Activated CD4-positive, CD25-positive, alpha-beta regulatory T cell (primary cell): ENCODE data around the gene SLIT1.

Source experiments
- DNase-seq, 4 experiments: peaks; one replicate each; lab custom pipeline; 2025; lab: John Stamatoyannopoulos, UW

SLIT1 gene

DNA sequence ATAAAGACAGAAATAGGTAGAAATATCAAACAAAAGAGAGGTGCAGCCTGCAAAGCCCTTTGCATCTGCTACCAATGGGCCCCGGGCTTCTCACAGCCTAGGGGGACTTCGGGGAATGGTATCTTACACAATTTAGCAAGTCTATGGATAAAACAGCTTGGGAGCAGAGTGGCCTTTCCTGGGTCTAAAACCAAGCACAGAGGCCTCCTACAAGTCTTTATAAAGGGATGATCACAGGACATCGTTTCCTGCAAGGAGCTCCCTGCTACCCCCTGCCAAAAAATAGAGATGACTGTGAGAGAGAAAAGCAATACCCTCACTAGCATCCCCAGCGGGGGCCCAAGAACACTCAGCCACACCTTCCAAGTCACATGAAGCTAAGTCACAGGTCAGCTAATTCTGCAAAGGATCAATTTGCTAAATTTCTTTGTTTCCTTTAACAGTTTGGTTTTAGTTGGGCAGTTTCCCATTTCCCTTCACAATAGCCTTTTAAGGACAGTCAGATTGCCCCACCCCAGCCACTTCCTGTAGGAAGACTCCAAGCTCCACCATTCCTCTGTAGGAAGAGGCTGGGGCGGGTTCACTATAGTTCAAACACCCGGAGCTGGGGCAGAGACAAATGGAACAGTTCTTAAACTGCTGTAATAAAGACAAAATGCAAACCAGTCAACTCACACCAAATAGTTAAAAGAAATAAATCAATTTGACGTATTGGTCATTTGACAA lies 105.5 kb downstream of the SLIT1 start:
- no peak for DNase-seq

DNA sequence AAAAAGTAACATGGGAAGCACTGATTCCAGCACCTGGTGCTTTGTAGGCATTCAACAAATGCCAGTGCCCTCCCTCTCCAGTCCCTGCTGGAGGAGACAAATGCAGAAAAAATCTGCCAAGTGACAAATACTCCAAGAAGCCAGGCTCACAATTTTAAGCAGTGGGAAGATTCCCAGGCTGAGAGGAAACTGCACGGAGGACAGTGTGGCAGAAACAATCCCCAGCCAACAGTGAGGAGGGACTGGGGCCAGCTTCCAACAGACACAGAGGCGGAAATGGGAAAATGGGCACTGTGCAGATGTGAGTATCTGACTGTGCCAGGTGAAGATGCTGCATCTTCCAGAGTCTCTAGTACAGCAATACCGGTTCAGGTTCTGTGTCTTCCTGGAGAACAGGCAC lies 106.3 kb downstream of the SLIT1 start:
- no peak for DNase-seq

DNA sequence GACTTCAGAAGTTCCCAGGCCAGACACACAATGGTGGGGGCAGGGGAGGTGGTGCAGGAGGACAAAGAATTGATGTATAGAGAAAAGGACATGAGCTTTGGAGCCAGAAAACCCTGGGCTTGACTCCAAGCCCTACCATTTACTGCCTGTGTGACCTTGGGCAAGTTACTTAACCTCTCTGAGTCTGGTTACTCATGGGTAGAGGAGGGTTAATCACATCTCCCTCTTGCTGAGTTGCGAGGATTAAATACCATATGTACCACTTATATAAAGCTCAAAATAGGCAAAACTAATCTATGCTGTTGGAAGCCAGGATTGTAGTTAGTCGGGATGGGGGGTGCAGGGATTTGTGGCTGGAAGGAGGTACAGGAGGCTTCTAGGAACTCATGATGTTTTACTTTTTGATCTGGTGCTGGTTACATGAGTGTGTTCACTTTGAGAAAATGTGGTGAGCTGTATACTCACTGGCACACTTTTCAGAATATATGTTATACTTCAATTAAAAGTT lies 106.8 kb downstream of the SLIT1 start:
- no peak for DNase-seq

DNA sequence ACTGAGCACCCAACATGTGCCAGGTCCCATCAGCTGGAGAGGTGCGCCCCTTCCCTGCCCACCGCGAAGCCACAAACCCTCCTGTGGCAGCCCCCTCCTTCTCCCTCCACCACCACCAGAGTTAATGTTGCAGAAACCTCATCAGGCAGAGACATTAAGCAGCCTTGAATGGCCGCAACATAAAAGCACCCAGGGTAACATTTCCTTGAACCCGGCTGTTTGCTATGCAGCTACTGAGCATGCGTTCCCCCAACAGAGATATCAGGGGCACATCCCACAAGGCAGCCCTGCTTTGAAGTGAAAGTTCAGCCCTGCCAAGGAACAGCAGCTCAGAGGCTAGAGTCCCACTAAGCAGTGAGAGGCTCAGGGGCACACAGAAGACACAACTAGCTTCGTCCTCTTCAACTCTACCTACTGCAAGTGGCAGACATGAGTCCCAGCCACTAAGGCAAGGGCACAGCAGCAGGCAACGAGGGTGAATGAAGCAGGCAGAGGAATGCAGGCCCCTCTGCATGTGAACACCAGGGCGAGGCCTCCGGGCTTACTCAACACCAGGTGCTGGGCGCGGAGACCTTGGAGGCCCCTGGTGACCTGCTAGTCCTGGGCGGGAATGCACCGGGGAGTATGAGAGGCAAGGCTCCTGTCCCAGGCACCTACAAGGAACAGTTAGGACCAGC lies 107.4 kb downstream of the SLIT1 start:
- DNase-seq: no peak

DNA sequence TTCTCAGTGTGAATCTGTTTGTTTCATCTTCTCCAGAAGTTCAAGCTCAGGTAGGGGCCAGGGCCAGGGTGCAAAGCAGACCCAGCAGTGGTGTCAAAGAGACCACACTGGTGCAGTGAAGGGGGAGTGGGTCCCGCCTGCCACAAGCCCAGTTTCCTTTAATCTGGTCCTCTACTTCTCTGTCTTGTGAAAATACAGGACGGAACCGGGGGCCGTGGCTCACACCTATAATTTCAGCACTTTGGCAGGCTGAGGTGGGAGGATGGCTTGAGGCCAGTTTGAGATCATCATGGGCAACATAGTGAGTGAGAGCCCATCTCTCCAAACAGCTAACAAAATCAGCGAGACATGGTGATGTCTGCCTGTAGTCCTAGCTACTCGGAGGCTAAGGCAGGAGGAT lies 109.0 kb downstream of the SLIT1 start:
- DNase-seq: no peak

DNA sequence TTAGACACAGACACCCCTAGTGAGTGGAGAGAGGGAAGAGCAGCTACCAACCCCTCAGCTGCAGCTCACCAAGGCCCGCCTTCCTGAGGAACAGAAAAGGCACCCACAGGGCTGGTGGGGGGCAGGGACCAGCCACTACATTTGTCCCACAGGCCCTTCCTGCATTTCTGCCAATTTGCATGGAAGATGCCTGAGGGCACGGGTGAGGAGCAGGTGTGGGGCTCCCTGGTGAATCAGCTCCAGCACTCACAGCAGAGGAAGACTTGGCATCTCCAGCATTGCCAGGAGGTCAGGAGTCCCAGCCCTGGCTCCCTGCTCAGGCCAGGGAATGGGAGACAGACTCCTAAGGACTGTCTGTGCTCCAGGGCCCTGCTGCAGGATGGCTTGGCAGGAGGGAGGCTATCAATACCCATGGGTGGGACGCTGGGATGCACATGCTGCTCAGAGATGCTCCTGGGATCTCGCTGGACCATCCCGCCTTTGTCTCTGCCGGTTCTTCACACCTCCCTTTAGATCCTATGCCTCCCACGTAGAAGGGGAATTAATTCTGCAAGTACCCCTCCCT lies 109.7 kb downstream of the SLIT1 start:
- no peak for DNase-seq

DNA sequence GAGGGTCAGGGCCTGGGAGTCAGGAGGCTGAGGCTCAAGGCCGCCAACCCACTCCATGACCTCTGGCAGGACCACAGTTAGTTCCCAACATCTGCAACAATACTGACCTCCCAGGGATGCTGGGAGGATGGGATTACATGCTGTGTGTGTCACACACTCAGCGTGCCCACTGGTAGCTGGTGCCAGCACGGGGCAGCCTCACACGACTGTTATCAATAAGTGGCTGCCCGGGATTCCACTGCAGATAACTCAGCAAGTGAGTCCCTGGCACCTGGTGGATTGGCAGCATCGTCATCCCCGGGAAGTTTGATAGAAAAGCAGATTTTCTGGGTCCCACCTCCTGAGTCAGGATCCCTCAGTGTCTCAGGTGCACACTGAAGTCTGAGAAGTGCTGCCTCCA lies 110.3 kb downstream of the SLIT1 start:
- DNase-seq: no peak

DNA sequence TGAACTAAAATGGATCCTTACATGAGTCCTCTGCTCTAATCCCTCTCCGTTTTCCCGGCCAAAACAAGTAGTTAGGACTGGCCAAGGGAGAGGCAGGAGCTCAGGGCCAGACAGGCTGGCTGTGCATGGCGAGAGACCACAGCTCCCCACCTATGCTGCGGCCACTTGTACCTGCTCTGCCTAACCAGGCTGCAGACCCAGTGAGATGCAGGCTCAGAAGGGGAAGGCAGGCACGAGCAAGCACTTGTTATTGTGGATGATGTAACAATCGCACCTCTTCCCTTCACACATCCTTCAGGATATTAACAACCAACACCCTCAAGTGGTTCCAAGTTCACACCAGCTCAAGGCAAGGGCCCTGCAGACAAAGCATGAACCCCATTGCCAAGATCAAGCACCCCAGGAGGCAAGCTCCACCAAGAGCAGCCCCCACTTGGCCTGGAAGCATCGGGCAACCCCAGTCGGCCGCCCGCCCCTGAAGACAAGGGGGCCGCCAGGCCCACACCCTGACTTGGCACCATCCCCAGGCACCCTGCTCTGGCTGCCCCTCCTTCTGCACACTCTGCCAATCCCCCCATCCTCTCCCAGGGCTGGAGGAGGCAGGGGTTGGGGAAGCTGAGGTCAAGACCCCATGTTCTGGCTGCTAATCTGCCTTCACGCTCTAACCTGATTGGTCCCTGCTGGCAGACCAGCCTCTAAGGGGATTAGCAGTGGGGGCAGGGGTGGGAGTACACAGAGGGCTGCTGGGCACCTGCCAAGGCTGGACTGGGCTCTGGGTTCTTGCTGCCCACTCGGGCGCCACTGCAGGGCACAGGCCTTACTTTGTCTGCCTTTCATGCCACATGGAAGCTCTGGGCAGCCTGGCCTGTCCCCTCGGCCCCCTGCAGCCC lies 111.3 kb downstream of the SLIT1 start:
- no peak for DNase-seq

DNA sequence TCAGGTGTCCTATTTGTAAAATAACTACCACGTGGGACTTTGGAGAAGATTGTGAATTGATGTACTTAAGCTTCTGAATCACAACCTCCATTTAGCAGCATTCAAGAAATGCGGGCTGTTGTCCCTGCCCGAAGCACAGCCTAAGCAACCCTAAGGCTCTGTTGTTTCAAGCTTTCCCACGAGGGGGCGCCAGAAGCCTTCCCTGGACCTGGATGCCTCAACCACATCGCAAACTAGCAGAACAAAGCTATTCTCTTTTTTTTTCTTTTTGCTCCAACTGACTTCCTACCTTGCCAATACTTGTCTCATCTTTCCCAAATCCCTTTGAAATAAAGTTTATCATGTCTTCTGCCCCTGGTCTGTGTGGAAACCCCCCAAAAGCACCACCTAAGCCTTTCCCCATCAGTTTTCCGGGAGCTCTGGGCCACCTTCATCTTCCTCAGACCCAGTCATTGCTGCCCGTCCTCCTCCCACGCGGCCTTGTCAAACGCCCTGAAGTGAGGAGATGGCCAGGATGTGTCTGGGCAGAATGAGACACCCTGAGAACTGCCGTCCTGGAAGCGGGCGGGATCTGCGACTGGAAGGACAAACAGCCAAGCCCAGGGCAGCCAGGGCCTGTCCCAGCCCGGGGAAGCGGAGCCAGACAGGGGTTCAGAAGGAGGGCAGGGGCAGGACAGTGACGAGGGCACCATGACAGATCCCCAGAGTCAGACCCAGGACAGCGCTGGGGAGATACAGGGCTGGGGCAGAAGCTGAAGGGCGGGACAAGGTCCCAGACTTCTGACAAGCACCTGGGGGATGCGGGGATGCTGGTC lies 112.7 kb downstream of the SLIT1 start:
- peak; percentile 41 to 68 (median 54) for DNase-seq

DNA sequence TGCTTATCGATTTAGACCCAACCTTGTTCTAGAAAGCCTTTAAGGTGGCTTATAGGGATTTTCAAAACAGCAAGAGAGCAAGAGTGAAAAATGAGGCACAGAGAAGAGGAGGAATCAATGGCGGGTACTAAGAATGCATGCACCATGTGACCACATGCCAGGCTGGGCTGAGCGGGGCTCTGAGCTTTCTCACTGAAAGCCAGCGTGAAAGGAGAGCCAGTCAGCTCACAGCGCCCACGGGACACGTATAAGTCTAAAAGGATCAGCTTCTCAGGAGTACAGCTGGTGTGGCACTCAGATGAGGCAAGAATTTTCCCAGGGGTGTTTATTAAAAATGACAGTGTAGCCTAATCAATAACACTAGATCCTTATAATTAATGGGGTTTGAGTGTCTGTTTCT lies 114.3 kb downstream of the SLIT1 start:
- DNase-seq: no peak

DNA sequence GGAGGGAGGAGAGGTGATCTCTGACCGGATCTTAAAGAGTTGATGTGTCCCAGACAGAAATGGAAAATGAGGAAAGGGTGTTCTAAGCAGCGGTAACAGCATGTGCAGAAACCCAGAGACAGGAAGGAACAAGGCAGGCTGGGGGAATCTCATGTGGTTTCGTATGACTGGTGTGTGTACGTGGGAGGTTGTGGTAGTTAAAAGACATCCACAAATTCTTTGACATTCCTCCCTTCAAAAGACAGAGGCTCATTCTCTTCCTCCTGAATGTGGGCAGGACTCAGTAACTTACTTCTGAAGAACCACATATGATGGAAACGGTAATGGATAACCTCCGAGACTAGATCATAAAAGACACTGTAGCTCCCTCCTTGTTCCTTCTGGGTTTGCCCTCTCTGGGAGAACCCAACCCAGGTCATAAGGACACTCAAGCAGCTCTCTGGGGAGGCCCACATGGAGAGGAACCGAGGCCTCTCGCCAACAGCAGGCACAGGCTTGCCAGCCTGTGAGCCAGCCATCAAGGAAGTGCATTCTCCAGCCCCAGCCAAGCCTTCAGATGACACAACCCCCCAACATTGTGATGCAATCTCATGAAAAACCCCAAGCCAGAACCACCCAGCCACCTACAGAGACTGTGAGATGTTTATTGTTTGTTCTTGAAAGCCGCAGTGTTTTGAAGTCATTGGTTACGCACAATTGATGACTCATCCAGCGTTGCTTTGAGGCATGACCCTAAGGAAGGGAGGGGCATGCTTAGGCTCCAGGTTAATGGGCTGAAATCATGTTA lies 116.0 kb downstream of the SLIT1 start:
- DNase-seq: no peak

DNA sequence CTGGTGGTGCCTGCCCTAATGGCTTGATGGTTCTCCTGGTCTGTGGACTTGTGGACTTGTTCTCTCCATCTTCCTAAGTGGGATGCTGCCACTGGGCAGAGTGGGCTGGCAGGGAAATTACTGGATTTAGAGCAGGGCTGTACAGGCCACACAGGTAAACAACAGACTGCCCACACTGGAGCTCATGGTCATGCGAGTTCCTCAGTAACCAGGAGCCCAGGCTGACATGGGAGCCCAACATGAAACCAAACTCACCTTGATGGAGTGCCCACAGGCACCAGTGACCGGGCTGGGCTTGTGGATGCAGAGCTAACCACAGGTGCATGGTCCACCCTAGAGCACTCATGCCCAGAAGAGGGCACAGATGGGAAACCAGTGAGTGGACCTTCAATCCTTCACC lies 116.7 kb downstream of the SLIT1 start:
- no peak for DNase-seq

DNA sequence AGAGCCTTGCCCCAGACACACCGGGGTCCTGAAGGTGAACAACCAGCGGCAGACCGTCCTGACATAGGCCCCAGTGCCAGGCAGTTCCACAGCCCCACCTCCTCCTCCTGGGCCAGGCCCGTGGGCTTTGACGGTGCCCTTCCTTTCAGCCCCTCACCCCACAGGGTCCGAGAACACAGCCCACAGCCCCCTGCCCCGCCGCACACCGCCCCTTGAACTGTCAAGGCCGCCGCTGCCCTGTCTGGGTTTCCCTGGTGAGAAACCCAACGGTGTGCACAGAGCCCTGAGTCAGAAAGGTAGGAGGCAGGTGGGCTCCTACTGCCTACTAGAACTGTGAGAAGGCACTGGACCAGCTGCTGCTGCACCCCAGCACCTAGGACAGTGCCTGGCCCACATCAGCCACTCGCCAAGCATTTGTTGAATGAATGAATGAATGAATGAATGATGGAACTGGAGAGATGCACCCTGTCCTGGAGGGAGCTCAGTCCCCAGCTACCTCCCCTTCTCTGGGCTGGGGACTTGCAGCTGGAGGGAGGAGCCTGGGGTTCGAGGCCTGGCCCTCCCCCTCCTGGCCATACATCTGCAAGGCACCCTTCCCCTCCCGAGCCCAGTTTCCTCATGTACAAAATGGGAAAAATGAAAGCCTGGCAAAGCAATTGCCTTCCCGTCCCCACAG lies 117.9 kb downstream of the SLIT1 start:
- no peak for DNase-seq

DNA sequence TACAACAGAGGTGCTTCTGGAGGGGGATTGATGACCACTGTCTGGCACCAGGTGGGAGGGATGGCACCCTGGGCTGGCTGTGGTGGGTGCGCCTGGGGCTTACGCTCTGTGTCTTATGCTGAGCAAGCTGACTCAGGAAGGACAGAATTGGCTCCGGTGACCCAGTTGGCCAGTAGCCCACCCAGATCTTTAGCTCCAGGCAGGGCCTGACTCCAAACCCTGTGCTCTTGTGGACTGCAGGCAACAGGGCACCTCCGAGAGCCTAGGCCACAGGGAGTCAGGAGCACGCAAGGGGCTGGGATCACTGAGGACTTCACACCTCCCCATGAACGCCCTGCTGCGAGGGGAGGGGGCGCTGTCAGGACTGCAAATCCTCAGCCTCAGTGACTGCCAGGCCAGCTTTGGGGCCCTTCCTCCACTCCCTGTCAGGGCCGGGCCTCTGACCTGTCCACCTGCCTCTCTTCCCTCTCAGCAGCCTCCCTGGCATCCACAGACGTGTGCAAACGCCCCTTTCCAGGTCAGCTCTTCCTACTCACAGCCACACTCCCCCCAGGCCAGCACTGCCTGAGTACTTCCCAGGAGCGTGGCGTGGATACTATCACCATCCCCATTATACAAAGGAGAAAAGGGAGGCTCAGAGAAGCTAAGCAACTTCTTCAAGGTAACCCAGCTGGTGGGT lies 118.7 kb downstream of the SLIT1 start:
- no peak for DNase-seq

DNA sequence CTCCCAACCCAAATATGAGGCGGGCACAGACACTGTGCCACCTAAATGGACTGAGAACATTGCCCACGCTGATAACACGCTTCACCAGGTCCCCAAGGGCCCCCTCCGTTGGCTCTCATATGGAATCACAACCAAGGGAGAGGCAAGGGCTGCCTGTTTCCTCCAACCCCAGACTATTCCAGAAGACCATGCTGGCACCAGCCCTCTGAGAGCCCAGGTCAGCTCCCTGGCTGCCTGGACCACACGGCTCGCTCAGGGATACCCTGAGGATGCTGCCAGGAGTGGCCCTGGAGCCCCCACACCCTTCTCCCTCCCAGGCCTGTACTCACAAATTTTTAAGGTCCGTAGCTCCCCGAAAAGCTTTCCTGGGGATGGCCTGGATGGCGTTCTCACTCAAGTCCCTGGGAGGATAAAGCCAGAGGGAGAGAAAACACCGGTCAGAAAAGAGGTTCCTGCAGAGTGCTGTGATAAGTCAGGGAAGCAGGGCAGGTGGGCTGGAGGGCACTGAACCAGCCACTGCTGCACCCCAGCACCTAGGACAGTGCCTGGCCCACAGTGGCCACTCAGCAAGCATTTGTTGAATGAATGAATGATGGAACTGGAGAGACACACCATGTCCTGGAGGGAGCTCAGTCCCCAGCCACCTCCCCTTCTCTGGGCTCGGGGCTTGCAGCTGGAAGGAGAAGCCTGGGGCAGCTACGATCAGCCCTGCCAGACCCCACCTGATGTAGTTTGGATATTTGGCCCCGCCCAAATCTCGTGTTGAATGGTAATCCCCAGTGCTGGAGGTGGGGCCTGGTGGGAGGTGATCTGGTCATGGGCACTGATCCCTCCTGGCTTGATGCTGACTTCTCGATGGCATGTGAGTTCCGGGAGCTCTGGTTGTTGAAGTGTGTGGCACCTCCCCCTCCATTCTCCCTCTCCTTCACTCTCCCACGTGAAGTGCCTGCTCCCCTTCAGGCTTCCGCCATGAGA lies 119.8 kb downstream of the SLIT1 start:
- no peak for DNase-seq

DNA sequence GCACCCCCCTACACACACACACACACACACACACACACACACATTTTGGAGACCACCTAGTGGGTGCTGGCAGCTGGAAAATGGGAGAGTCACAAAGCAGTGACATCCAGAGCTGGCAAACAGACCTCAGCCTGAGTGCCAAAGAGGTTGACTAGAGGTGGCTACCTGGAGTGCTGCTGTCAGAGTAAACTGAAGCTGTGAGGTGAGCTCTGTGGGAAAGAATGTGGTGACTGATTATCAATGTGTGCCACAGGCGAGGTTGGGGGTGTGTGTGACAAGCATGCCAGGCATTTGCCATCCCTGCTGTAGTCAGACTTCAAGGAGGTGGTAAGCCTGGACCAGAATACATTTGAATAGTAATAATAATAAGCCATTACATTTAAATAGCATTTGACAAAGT lies 120.6 kb downstream of the SLIT1 start:
- no peak for DNase-seq

DNA sequence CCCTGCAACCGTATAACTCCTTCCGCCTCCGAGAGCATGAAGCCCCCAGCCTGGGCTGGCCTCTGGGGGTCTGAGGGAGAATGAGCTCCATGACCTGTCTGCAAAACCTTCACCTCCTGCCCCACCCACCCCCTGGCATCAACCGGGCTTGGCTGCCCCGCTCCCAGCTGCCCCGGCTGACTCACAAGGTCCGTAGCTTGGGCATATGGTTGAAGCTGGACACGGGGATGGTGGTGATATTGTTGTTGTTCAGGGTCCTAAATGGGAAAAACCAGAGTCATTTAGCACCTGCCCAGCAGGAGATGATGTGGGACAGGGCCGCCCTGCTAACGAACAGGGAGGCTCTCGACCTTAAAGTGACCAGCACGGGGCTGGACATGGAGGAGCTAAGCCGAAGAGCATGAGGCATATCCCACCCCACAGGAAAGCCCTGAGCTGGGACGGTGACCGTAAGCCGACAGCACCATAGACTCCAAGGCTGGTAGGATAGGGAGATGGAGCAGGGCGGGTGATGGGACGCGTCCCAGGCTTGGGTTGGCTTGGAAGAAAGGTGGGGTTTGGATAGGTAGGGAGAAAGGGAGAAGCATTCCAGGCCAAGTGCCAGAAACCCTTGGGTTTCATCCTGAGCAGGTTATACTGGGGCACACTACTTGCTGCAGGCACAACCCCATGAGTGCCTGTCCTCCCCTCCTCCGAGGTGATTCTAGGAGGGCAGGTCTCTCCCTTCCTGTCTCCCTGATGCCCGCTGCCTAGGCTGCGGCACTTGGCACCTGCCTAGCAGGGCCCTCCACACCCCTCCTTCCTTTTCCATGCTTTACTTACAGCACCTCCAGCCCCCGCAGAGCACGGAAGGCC lies 121.5 kb downstream of the SLIT1 start:
- DNase-seq: no peak
